ENCODE measurements around the gene CA6.

DNA sequence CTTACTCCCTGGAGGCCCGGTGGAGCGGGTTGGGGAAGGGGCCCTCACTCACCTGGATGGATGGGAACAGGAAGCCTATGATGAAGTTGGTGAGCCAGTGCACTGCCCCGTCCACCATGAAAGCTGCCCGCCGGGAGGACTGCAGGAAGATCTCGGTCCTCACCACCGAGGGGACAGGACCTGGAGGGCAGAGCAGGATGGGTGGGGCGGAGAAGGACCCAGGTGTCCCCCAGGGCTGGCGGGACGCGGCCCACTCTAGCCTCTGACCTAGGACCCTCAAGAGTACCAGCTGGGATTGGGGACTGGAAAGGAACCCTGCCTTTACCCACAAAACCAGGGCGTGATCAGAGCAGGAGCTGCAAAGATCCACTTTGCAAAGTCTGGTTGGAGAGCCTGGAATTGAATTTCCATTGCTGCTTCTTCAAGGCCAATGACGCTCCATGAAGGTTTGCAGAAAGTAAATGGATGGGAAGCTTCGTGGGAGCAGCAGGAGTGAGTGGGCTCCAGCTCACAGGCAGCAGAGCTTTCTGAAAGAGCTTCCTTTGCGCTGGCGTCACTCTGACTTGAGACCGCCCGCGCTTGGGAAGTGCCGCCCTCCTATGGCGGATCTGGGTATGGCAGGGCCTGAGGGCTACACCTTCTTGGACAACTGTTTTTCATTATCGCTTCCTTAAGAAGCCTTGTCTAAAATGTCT lies 59.2 kb downstream of the CA6 start:
- TF ChIP-seq EZH2 (IDR thresholded peaks at IDR 0.05; ENCODE audit: insufficient read depth, poor library complexity, severe bottlenecking) (no peak), EZH2phosphoT487 (IDR thresholded peaks at IDR 0.05; ENCODE audit: insufficient read depth, low read depth) (no peak)
